K562 (cell line): Measurements from ENCODE around the gene FBXW7. TPM values are rescaled to one million over a fixed set of nuclear protein-coding genes. Genes with fewer than 3 reads are reported as not detected.

Experiments
- FOXA3 ChIP-seq, 2 experiments: fragments of 450-650 bp in 1 of 2; sonication (generic) in 1 of 2; formaldehyde crosslinking; IDR thresholded peaks in 1 of 2; conservative IDR thresholded peaks in 1 of 2; 2 replicates each; pipeline versions ENCODE4 v1.4.0 to v1.8.0; 2020 to 2022; ENCODE audit warnings: mild to moderate bottlenecking in 2 of 2, missing genetic modification reagents in 1 of 2
- NFE2L1 ChIP-seq: fragments of 450-650 bp; IDR thresholded peaks from 2 replicates; pipeline ENCODE4 v1.6.1; 2016; ENCODE audit warnings: missing genetic modification characterization, low read depth, mild to moderate bottlenecking, missing compliant biosample characterization, moderate library complexity, borderline replicate concordance
- polyA plus RNA-seq, 8 experiments: library from polyadenylated mRNA; depleted of rRNA in 4 of 8; stranded (reverse) in 5 of 8; unstranded in 3 of 8; fragments of >200 nt; fragmentation: Nextera tagmentation in 2 of 8; fragmentation: Illumina TruSeq in 1 of 8; extraction: Ambion mirVana in 2 of 8; extraction: Trizol in 1 of 8; gene quantifications; 2 replicates each; pipeline versions ENCODE4 v1.2.1 to v1.2.3, GENCODE V29; 2011 to 2014; ENCODE audit warnings: inconsistent platforms in 1 of 8, missing spikeins in 1 of 8
- total RNA-seq, 7 experiments: library from RNA; depleted of rRNA in 6 of 7; stranded (reverse); fragments of >200 nt in 6 of 7; fragmentation: Illumina TruSeq in 2 of 7; extraction: Trizol in 2 of 7; gene quantifications; 2 replicates each; pipeline versions ENCODE4 v1.2.1 to v1.2.3, GENCODE V29; 2011 to 2021; ENCODE audit warnings: low replicate concordance in 1 of 7
- TF ChIP-seq, protein P1 (sequence below): fragments of 250-450 bp; sonication (Bioruptor Pico); IDR thresholded peaks from 2 replicates; pipeline ENCODE4 v1.4.0; 2020; ENCODE audit warnings: mild to moderate bottlenecking, moderate library complexity
- TF ChIP-seq, protein P2 (sequence below): fragments of 250-450 bp; sonication (Bioruptor Pico); IDR thresholded peaks from 2 replicates; pipeline ENCODE4 v1.4.0; 2020
- TF ChIP-seq, protein P3 (sequence below): sonication (generic); formaldehyde crosslinking; IDR thresholded peaks from 2 replicates; pipeline ENCODE4 v1.8.1; 2023; ENCODE audit warnings: missing genetic modification reagents, mild to moderate bottlenecking, borderline replicate concordance

Gene FBXW7
- total and polyA plus RNA-seq, 9 of the 15 experiments (the other 6 are each of a cell fraction or from before 2014, with no cell fraction given) = 6.8 to 44.2 (median 16.4) TPM

DNA sequence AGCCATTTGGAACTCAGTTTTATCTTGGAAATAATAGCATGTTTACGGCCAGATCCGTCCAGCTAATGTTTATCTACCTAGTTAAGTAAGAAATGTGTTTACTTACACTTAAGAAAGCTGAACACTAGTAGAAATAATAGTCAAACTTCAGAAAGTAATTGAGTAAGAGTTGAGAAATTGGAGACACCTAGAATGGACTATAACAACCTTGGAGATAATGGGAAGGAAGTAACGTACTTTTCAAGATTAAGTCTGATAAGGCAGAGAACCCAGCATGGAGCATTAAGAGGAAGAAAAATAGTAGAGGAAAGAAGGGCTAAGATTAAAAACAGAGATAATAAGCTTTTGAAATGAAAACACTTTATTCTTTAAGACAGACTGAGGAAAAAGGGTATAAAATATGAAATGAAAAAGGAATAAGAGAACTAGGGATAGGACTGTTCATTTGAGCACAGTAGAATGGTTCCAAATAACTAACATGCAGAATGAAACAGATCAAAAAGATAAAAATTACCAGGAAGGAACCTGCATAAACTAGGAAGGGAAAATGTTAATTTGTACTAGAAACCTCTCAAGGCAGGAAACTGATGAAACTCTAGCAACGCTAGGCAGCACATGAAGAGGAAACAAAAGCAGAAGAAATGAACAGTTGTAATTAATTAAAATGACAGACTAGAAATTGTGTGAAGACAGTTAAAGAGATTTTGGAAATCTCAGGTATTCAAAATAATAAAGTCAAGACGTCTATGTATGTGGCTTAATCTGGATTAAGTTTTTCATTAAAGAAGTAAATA, 71.7 kb downstream of the FBXW7 start (continued):
- TF ChIP-seq, protein P1, sequence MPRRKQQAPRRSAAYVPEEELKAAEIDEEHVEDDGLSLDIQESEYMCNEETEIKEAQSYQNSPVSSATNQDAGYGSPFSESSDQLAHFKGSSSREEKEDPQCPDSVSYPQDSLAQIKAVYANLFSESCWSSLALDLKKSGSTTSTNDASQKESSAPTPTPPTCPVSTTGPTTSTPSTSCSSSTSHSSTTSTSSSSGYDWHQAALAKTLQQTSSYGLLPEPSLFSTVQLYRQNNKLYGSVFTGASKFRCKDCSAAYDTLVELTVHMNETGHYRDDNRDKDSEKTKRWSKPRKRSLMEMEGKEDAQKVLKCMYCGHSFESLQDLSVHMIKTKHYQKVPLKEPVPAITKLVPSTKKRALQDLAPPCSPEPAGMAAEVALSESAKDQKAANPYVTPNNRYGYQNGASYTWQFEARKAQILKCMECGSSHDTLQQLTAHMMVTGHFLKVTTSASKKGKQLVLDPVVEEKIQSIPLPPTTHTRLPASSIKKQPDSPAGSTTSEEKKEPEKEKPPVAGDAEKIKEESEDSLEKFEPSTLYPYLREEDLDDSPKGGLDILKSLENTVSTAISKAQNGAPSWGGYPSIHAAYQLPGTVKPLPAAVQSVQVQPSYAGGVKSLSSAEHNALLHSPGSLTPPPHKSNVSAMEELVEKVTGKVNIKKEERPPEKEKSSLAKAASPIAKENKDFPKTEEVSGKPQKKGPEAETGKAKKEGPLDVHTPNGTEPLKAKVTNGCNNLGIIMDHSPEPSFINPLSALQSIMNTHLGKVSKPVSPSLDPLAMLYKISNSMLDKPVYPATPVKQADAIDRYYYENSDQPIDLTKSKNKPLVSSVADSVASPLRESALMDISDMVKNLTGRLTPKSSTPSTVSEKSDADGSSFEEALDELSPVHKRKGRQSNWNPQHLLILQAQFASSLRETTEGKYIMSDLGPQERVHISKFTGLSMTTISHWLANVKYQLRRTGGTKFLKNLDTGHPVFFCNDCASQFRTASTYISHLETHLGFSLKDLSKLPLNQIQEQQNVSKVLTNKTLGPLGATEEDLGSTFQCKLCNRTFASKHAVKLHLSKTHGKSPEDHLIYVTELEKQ (CRISPR knock-in tag) = no peak
- TF ChIP-seq FOXA3 (CRISPR knock-in tag; conservative IDR thresholded peaks at IDR 0.05 in 1 of 2, IDR thresholded peaks at IDR 0.05 in 1 of 2) (no peak), NFE2L1 (tag) (no peak)
- TF ChIP-seq, protein P2, sequence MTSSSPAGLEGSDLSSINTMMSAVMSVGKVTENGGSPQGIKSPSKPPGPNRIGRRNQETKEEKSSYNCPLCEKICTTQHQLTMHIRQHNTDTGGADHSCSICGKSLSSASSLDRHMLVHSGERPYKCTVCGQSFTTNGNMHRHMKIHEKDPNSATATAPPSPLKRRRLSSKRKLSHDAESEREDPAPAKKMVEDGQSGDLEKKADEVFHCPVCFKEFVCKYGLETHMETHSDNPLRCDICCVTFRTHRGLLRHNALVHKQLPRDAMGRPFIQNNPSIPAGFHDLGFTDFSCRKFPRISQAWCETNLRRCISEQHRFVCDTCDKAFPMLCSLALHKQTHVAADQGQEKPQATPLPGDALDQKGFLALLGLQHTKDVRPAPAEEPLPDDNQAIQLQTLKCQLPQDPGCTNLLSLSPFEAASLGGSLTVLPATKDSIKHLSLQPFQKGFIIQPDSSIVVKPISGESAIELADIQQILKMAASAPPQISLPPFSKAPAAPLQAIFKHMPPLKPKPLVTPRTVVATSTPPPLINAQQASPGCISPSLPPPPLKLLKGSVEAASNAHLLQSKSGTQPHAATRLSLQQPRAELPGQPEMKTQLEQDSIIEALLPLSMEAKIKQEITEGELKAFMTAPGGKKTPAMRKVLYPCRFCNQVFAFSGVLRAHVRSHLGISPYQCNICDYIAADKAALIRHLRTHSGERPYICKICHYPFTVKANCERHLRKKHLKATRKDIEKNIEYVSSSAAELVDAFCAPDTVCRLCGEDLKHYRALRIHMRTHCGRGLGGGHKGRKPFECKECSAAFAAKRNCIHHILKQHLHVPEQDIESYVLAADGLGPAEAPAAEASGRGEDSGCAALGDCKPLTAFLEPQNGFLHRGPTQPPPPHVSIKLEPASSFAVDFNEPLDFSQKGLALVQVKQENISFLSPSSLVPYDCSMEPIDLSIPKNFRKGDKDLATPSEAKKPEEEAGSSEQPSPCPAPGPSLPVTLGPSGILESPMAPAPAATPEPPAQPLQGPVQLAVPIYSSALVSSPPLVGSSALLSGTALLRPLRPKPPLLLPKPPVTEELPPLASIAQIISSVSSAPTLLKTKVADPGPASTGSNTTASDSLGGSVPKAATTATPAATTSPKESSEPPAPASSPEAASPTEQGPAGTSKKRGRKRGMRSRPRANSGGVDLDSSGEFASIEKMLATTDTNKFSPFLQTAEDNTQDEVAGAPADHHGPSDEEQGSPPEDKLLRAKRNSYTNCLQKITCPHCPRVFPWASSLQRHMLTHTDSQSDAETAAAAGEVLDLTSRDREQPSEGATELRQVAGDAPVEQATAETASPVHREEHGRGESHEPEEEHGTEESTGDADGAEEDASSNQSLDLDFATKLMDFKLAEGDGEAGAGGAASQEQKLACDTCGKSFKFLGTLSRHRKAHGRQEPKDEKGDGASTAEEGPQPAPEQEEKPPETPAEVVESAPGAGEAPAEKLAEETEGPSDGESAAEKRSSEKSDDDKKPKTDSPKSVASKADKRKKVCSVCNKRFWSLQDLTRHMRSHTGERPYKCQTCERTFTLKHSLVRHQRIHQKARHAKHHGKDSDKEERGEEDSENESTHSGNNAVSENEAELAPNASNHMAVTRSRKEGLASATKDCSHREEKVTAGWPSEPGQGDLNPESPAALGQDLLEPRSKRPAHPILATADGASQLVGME (CRISPR knock-in tag) = no peak
- TF ChIP-seq, protein P3, sequence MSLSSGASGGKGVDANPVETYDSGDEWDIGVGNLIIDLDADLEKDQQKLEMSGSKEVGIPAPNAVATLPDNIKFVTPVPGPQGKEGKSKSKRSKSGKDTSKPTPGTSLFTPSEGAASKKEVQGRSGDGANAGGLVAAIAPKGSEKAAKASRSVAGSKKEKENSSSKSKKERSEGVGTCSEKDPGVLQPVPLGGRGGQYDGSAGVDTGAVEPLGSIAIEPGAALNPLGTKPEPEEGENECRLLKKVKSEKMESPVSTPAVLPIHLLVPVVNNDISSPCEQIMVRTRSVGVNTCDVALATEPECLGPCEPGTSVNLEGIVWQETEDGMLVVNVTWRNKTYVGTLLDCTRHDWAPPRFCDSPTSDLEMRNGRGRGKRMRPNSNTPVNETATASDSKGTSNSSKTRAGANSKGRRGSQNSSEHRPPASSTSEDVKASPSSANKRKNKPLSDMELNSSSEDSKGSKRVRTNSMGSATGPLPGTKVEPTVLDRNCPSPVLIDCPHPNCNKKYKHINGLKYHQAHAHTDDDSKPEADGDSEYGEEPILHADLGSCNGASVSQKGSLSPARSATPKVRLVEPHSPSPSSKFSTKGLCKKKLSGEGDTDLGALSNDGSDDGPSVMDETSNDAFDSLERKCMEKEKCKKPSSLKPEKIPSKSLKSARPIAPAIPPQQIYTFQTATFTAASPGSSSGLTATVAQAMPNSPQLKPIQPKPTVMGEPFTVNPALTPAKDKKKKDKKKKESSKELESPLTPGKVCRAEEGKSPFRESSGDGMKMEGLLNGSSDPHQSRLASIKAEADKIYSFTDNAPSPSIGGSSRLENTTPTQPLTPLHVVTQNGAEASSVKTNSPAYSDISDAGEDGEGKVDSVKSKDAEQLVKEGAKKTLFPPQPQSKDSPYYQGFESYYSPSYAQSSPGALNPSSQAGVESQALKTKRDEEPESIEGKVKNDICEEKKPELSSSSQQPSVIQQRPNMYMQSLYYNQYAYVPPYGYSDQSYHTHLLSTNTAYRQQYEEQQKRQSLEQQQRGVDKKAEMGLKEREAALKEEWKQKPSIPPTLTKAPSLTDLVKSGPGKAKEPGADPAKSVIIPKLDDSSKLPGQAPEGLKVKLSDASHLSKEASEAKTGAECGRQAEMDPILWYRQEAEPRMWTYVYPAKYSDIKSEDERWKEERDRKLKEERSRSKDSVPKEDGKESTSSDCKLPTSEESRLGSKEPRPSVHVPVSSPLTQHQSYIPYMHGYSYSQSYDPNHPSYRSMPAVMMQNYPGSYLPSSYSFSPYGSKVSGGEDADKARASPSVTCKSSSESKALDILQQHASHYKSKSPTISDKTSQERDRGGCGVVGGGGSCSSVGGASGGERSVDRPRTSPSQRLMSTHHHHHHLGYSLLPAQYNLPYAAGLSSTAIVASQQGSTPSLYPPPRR (CRISPR knock-in tag) = no peak
